Upper lobe of left lung (tissue), 4 donors: ENCODE results near the gene TM9SF2.

Source experiments
- CTCF ChIP-seq, 6 experiments: fragments of 450-650 bp in 4 of 6; fragments of 200-600 bp in 2 of 6; sonication (generic) in 2 of 6; IDR thresholded peaks; one replicate each; pipeline ENCODE4 v1.5.1; 2016 to 2019; ENCODE audit warnings: antibody characterized with exemption in 6 of 6
- EP300 ChIP-seq, 4 donors: sonication (generic); formaldehyde crosslinking; IDR thresholded peaks; one replicate each; pipeline ENCODE4 v1.5.1; 2017; ENCODE audit warnings: antibody characterized with exemption in 4 of 4, control low read depth in 2 of 4
- POLR2AphosphoS5 ChIP-seq, 2 donors: sonication (generic); formaldehyde crosslinking; IDR thresholded peaks; one replicate each; pipeline ENCODE4 v1.5.1; 2017; ENCODE audit warnings: antibody characterized with exemption in 2 of 2

- TF ChIP-seq CTCF (IDR thresholded peaks at IDR 0.05), result no peak
- TF ChIP-seq EP300 (IDR thresholded peaks at IDR 0.05), result no peak
- TF ChIP-seq POLR2AphosphoS5 (IDR thresholded peaks at IDR 0.05), result no peak
Observed at GRCh38 chr13:99559560-99559959, 58.3 kb downstream of the TM9SF2 start.
